NB4 (cell line): ENCODE measurements around the gene HERPUD1.

ENCODE experiments used
- CTCF ChIP-seq: IDR thresholded peaks from one replicate; pipeline ENCODE4 v1.5.1; 2012; ENCODE audit warnings: low read depth, low read length
- MAX ChIP-seq: IDR thresholded peaks from 2 replicates; pipeline ENCODE4 v1.6.1; 2011; ENCODE audit warnings: low read depth, low read length
- MYC ChIP-seq: IDR thresholded peaks from 2 replicates; pipeline ENCODE4 v1.6.1; 2011; ENCODE audit warnings: low read depth, low read length
- POLR2A ChIP-seq: IDR thresholded peaks from 2 replicates; pipeline ENCODE4 v1.6.1; 2011; ENCODE audit warnings: mild to moderate bottlenecking; ENCODE audit not compliant: insufficient read length; ENCODE audit errors: extremely low read depth

- TF ChIP-seq CTCF (no peak), MAX (no peak), POLR2A (no peak), MYC (no peak)
Observed at GRCh38 chr16:56943761-56944375, 11.9 kb downstream of the HERPUD1 start.
